ENCODE data around the gene FFAR2.
"Not testable (repeated sequence)": the region's sequence is repeated elsewhere in the genome, so short reads cannot be mapped to it uniquely, and the experiment has no call there.

The FFAR2 gene

GRCh38 chr19:35454663-35455062 lies 6.6 kb downstream of the FFAR2 start:
- no peak for FAIRE-seq

GRCh38 chr19:35455616-35456201 lies 7.7 kb downstream of the FFAR2 start:
- DNase-seq (ENCODE audit: insufficient read length, low spot score) (no peak), FAIRE-seq (no peak)

More at GRCh38 chr19:35454663-35455062, 6.6 kb downstream of the FFAR2 start:
- DNase-seq (ENCODE audit: insufficient read length, low spot score): no peak

- FAIRE-seq: no peak
- no peak for DNase-seq (ENCODE audit: insufficient read length, low spot score)
These were observed 9.1 kb downstream of the FFAR2 start for GRCh38 chr19:35457173-35457572.

GRCh38 chr19:35458192-35458591 lies 10.1 kb downstream of the FFAR2 start:
- FAIRE-seq (no peak), DNase-seq (ENCODE audit: insufficient read length, low spot score) (no peak)

- no peak for DNase-seq (ENCODE audit: insufficient read length, low spot score)
- FAIRE-seq: no peak
These were observed 10.8 kb downstream of the FFAR2 start for GRCh38 chr19:35458731-35459391.

GRCh38 chr19:35459414-35460082 lies 11.5 kb downstream of the FFAR2 start:
- FAIRE-seq (no peak), DNase-seq (ENCODE audit: insufficient read length, low spot score) (no peak)

GRCh38 chr19:35460608-35461007 lies 12.6 kb downstream of the FFAR2 start:
- no peak for FAIRE-seq
- DNase-seq (ENCODE audit: insufficient read length, low spot score): no peak

- DNase-seq (ENCODE audit: insufficient read length, low spot score) (no peak), FAIRE-seq (no peak)
These were observed 13.0 kb downstream of the FFAR2 start for GRCh38 chr19:35461060-35461459.

GRCh38 chr19:35461788-35462187 lies 13.7 kb downstream of the FFAR2 start:
- FAIRE-seq; DNase-seq (ENCODE audit: insufficient read length, low spot score): not testable (repeated sequence)

GRCh38 chr19:35462476-35462953 lies 14.5 kb downstream of the FFAR2 start:
- DNase-seq (ENCODE audit: insufficient read length, low spot score) (no peak), FAIRE-seq (no peak)

- not testable (repeated sequence) for FAIRE-seq; DNase-seq (ENCODE audit: insufficient read length, low spot score)
These were observed 14.9 kb downstream of the FFAR2 start for GRCh38 chr19:35462956-35463355.

- DNase-seq (ENCODE audit: insufficient read length, low spot score) (no peak), FAIRE-seq (no peak)
These were observed 18.2 kb downstream of the FFAR2 start for GRCh38 chr19:35466259-35466658.

GRCh38 chr19:35468637-35469036 lies 20.6 kb downstream of the FFAR2 start:
- FAIRE-seq (no peak), DNase-seq (ENCODE audit: insufficient read length, low spot score) (peak; percentile 49)

- DNase-seq (ENCODE audit: insufficient read length, low spot score) (no peak), FAIRE-seq (no peak)
These were observed 22.1 kb downstream of the FFAR2 start for GRCh38 chr19:35470128-35470527.

- not testable (repeated sequence) for DNase-seq (ENCODE audit: insufficient read length, low spot score); FAIRE-seq
These were observed 23.0 kb downstream of the FFAR2 start for GRCh38 chr19:35471075-35471474.

- DNase-seq (ENCODE audit: insufficient read length, low spot score) (no peak), FAIRE-seq (no peak)
These were observed 23.9 kb downstream of the FFAR2 start for GRCh38 chr19:35471946-35472345.

- no peak for FAIRE-seq
- no peak for DNase-seq (ENCODE audit: insufficient read length, low spot score)
These were observed 26.0 kb downstream of the FFAR2 start for GRCh38 chr19:35474104-35474503.

- DNase-seq (ENCODE audit: insufficient read length, low spot score); FAIRE-seq: not testable (repeated sequence)
These were observed 26.5 kb downstream of the FFAR2 start for GRCh38 chr19:35474594-35474993.

GRCh38 chr19:35476149-35476548 lies 28.1 kb downstream of the FFAR2 start:
- DNase-seq (ENCODE audit: insufficient read length, low spot score) (no peak), FAIRE-seq (no peak)

GRCh38 chr19:35478794-35479677 lies 31.0 kb downstream of the FFAR2 start:
- DNase-seq (ENCODE audit: insufficient read length, low spot score) (no peak), FAIRE-seq (no peak)

- no peak for FAIRE-seq
- no peak for DNase-seq (ENCODE audit: insufficient read length, low spot score)
These were observed 35.0 kb downstream of the FFAR2 start for GRCh38 chr19:35483089-35483488.
